ENCODE results near the gene APBA1.
"Not testable (repeated sequence)": the region's sequence is repeated elsewhere in the genome, so short reads cannot be mapped to it uniquely, and the experiment has no call there.

Gene APBA1

DNA sequence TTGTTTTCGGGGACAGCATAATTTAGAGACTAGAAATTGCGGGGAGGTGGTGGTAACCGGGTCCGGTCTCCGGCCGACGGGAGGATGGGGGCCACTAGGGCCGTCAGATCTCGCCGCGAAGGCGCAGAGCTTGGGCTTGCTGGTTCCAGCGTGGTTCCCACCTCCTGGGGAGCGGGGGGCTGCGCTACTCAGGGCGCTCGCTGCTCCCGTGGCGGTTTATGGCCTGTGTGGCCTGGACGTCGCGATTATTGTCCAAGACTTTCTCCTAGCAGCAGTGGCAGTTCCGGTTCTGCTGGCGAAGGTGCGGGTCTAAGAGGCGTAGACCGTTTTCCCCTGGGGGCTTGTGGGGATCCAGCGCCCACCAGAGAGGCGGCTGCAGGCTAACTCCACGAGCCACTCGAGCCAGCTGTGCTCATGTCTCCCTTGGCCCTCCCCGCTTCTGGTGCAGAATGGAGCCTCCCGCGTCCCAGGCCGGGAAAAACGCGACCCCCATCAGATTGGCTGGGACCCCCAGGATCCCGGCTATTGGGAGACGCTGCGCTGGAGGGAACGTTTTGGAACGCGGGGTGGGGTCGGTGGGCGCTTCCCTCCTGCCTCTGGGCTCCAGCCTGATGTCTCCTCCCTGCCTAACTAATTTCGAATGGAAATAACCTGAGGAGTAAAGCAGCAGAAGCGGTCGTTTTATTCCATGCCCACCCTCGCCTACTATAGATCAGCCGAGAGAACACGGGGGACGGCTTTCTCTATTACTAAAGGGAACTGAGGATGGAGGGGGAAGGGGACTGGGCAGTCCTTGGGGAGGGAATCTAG is 260.0 kb downstream of the APBA1 start:
- no peak for DNase-seq (ENCODE audit: low read depth in 2 of 2, low spot score in 1 of 2)

DNA sequence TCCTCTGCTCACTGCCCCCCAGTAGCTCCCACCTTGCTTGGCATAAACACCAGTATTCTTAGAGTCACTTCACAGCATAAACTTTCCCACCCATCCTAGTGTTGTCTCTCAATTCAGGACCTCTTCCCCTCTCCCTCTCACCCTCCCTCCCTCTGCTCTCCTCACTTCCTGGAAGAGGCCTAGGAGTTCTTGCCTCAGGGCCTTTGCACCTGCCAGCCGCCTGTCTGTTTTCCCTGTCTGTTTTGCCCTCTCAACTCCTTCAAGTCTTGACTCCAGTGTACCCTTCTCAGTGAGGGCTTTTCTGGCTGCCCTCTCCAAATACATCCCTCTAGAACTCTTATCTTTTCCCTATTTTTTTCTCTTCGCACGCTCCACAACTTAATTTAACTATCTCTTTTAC is 260.9 kb downstream of the APBA1 start:
- no peak for DNase-seq (ENCODE audit: low read depth in 2 of 2, low spot score in 1 of 2)

DNA sequence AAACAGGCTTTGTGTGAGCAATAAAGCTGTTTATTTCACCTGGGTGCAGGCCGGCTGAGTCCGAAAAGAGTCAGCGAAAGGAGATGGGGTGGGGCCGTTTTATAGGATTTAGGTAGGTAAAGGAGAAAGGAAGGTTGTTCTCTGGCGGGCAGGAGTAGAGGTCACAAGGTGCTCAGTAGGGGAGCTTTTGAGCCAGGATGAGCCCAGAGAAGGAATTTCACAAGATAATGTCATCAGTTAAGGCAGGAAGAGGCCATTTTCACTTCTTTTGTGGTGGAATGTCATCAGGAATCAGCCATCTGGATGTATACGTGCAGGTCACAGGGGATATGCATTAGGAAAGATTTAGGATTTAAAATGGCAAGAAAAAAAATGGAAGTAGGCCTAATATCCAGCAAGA is 262.2 kb downstream of the APBA1 start:
- DNase-seq (ENCODE audit: low read depth in 2 of 2, low spot score in 1 of 2): not testable (repeated sequence)

DNA sequence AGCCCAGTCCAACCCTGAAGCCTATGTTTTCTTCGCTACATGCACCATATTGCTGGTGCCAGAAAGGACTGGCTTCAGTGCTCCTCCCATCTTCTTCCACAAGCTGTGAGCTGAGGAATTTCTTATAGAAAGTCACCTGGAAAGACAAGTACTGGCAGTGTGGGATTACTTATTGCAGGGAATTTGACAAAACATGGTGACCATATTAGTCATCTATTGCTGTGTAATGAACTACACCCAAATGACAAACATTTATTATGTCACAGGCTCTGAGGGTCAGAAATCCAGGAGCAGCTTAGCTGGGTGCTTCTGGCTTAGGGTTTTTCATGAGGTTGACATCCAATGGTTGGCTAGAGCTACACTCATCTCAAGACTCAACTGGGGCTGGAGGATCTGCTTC is 271.7 kb downstream of the APBA1 start:
- DNase-seq (ENCODE audit: low read depth in 2 of 2, low spot score in 1 of 2): no peak

DNA sequence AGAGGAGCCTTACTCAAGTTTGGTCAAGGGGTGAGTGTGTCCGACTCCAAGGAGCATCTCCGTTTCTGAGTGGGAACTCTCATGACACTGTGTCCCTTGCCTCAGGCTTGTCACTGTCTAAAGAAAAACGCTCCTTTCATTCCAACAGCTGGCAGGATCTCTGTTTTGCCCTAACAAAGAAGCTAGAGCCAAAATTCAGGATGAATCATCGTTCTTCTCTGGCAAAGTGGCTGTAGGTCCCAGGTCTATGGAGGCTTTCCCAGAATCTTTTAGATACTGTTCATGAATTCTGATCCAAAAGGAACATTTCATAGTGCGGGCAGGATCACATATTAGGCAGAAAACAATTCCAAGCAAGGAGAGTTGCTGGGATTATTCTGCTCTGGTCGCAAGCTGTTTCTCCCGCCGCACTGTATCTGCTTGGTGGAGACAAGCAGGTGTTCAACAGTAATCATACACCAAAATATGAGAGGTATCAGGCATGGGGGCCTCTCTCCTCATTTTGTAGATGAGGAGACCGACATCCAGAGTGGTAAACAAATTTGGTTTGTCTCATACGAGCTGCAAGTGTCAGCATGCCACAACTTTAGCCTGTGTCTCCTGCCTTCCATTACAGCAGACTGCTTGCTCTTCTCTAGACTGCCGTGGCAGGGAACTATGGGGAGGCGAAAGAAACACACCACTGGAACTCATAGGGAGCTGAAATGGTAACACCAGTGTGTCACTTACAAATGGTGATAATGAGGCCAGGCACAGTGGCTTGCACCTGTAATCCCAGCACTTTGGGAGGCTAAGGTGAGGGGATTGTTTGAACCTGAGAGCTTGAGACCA is 274.6 kb downstream of the APBA1 start:
- DNase-seq (ENCODE audit: low read depth in 2 of 2, low spot score in 1 of 2): no peak

DNA sequence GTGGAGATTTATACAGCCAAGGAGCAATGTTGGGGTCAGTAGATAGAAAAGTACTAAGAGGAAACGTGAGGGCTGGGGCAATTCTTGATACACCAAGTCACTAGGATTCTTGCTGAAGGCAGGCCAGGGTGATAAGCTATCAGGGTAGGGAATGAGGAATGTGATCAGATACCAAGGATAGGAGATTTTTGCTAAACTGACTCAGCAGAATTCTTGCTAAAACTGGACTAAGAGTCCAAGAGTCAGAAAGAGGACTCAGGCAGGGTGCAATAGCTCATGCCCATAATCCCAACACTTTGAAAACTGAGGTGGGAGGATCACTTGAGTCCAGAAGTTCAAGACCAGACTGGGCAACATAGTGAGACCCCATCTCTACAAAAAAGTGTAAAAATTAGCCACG is 275.4 kb downstream of the APBA1 start:
- DNase-seq (ENCODE audit: low read depth in 2 of 2, low spot score in 1 of 2): no peak

GRCh38 chr9:69395718-69396117 is 276.5 kb downstream of the APBA1 start:
- DNase-seq (ENCODE audit: low read depth in 2 of 2, low spot score in 1 of 2): no peak

DNA sequence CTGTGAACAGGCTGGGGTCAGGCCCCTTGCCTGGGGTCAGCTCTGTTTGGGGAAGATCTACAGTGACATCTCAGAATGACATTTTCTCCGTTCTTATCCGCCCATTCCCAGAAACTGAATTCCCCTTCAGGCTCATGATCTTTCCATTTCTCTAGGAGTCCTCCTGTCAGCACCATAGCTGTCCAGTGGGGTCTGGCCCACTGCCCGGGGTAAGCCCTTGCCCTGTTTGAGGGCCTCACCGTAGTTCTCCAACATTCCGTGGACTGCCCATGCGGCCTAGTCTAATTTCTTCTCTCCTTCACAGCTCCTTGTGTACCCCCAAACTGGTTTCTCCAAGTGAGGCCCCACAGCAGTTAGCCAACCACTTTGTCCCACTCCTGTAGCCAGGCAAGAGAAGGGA is 278.7 kb downstream of the APBA1 start:
- no peak for DNase-seq (ENCODE audit: low read depth in 2 of 2, low spot score in 1 of 2)

- no peak for DNase-seq (ENCODE audit: low read depth in 2 of 2, low spot score in 1 of 2)
These were observed 279.3 kb downstream of the APBA1 start for GRCh38 chr9:69392826-69393225.

DNA sequence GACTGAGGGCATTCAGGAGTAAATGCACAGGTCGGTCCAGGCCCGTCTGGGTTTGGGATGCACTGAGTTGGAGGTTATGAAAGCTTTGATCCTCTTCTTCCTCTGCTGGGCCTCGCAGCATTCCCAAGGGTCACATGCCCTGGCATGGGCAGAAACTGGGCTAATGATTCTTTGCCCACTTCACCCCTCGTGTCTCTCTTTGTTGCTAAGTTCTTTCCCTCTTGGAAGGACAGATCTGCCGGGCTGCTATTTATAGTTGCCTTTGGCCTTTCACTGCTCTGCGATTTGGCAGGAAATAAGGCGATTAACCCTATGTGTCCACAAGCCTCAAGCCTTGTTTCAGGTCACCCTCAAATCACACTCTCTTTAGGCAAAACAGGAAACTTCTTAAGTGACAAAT is 280.2 kb downstream of the APBA1 start:
- no peak for DNase-seq (ENCODE audit: low read depth in 2 of 2, low spot score in 1 of 2)

GRCh38 chr9:69391487-69391886 is 280.7 kb downstream of the APBA1 start:
- DNase-seq (ENCODE audit: low read depth in 2 of 2, low spot score in 1 of 2): no peak

DNA sequence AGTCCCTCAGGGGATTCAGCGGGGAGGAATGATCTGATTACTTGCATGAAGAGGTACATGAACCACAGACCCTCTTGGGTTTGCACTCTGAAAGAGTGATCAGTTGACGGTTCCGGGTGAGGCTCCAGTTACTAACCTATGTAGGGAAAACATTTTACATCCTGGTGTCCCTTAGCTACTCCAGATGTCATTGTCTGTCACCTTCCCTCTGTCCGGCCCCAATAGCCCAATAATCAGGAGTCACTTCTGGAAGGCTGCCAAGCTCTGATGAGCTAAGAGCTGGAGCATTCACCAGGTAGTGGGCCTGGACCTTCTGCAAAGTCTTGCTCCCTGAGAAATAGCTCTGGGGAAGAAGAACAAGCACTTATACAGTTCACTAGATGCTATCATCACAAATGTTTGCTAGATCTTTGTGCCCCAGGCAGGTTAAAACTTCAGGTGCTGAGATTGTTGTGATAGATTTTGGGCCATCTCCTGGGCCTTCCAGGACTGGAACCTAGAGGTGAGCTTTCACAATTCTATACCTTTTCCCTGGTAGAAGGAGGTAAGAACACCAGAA is 282.7 kb downstream of the APBA1 start:
- DNase-seq (ENCODE audit: low read depth in 2 of 2, low spot score in 1 of 2): no peak

GRCh38 chr9:69388596-69388995 is 283.6 kb downstream of the APBA1 start:
- DNase-seq (ENCODE audit: low read depth in 2 of 2, low spot score in 1 of 2): no peak

DNA sequence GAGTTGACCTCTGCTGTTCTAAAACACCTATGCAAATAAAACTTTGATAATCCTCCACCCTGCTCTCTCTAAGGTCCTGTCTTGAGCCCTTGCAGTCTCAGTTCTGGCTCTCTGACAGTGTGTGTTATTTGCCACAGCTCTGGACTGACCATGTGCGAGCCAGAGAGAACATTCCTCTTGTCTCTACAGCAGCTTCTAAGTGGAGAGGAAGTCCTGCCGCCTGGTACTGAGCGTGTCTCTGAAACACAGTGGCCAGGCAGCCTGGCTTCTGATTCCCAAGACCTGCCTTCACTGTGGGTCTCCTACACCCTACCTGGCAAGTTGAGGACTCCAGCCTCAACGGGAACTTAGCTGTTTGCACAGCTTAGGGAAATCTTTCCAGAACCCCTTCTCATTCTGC is 285.5 kb downstream of the APBA1 start:
- no peak for DNase-seq (ENCODE audit: low read depth in 2 of 2, low spot score in 1 of 2)

GRCh38 chr9:69385581-69386033 is 286.6 kb downstream of the APBA1 start:
- DNase-seq (ENCODE audit: low read depth in 2 of 2, low spot score in 1 of 2): no peak

DNA sequence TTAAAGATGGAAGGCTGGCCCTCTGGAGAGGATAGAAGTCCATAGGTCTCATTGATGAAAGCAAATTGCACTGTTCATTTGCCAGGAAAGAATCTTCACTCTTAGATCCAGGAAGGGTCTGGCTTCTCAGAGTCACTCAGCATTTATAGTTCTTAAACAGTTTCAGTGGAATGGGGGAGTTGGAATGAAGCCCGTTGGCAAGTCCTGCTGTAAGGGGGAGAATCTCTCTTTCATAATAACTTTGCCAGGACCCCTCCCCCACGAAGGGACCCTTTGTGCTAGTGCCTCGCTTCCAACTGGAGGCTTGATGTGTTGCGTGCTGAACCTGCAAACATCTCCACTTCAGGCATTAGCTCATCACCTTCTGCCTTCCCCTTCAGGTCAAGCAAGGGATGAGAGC is 290.0 kb downstream of the APBA1 start:
- no peak for DNase-seq (ENCODE audit: low read depth in 2 of 2, low spot score in 1 of 2)

GRCh38 chr9:69380811-69381210 is 291.4 kb downstream of the APBA1 start:
- no peak for DNase-seq (ENCODE audit: low read depth in 2 of 2, low spot score in 1 of 2)

GRCh38 chr9:69380301-69380700 is 291.9 kb downstream of the APBA1 start:
- no peak for DNase-seq (ENCODE audit: low read depth in 2 of 2, low spot score in 1 of 2)

DNA sequence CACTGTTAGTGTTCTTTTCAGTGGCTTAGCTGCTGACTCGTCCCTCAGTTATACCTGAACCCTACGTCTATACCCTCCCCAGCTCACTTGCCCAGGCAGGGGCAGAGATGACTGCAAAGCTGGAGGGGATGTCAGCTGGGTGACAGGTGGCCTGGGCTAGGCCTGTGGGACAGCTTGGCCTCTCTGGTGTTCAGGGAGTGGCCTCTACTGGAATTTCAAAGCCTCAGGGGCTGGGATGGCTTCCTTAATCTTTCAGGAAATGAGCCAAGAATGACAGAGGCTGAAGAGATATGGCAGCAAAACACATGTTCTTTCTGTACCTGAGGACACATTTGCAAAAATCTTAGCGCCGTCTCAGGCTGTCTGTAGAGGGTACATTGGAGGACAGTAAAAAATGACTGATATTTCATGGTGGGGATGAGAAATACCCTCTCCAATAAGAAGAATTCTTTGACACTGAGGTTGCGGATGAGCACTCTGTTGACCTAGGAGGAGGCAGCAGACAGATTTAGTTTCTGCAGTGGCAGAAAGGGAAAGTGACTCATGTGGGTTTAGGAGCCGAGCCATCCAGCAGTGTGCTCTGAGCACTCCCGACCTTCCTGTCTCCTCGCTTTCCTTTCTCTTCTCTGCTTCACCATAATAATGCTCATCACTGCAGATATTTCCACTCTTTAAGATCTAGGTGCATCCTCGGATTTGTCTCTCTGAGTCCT is 292.7 kb downstream of the APBA1 start:
- DNase-seq (ENCODE audit: low read depth in 2 of 2, low spot score in 1 of 2): no peak

DNA sequence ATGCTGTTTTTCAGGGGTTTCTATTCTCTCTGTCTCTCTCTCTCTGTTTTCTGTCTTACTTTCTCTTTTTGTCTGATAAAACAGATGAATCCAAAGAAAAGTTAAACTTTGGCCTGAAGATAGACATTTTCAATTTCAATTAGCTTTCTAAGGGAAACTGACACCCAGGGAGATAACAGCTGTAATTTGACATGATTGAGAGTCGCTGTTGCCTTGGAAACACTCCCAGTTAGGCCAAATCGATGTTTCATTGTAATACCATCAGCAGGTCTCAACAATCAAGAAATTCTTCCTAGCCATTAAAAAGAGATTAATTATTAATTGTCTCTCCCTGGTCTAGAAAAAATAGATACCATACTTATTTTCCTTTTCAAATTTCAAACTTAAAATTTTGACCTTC is 294.2 kb downstream of the APBA1 start:
- DNase-seq (ENCODE audit: low read depth in 2 of 2, low spot score in 1 of 2): no peak
